K562 (cell line): Measurements from ENCODE around the gene DLGAP1. TPM values are rescaled to one million over a fixed set of nuclear protein-coding genes. Genes with fewer than 3 reads are reported as not detected.

Source experiments
- BCOR ChIP-seq: fragments of 450-650 bp; IDR thresholded peaks from 2 replicates; pipeline ENCODE4 v1.6.1; 2016
- BMI1 ChIP-seq: fragments of 150-350 bp; IDR thresholded peaks from 2 replicates; pipeline ENCODE4 v1.6.1; 2014; ENCODE audit warnings: low read length
- BRF1 ChIP-seq: IDR thresholded peaks from 3 replicates; pipeline ENCODE4 v1.6.1; 2011; ENCODE audit warnings: borderline replicate concordance, mild to moderate bottlenecking; ENCODE audit not compliant: insufficient read length; ENCODE audit errors: extremely low read depth
- CHCHD3 ChIP-seq: fragments of 250-450 bp; sonication (Bioruptor Pico); IDR thresholded peaks from 2 replicates; pipeline ENCODE4 v2.1.2; 2022; ENCODE audit warnings: mild to moderate bottlenecking
- FOS ChIP-seq: IDR thresholded peaks from 3 replicates; pipeline ENCODE4 v1.6.1; 2011; ENCODE audit not compliant: insufficient read length; ENCODE audit errors: extremely low read depth
- FOSL1 ChIP-seq: fragments of 200-800 bp; sonication (Bioruptor generic); conservative IDR thresholded peaks from 2 replicates; pipeline ENCODE4 v1.6.1; 2016; ENCODE audit warnings: missing genetic modification characterization, missing compliant biosample characterization
- GATAD2A ChIP-seq: fragments of 450-650 bp; IDR thresholded peaks from 2 replicates; pipeline ENCODE4 v1.6.1; 2017
- HMG20B ChIP-seq: fragments of 250-450 bp; sonication (Bioruptor Pico); IDR thresholded peaks from 2 replicates; pipeline ENCODE4 v1.5.0; 2021; ENCODE audit warnings: mild to moderate bottlenecking
- MYBL2 ChIP-seq, 2 experiments: fragments of 450-650 bp in 1 of 2; sonication (generic) in 1 of 2; formaldehyde crosslinking in 1 of 2; IDR thresholded peaks; 2 replicates each; pipeline versions ENCODE4 v1.6.1 to v1.8.1; 2017 to 2022; ENCODE audit warnings: borderline replicate concordance in 1 of 2, inconsistent platforms in 1 of 2, low read depth in 1 of 2, mild to moderate bottlenecking in 1 of 2, missing genetic modification reagents in 1 of 2, moderate library complexity in 1 of 2
- RAD51 ChIP-seq: fragments of 450-650 bp; IDR thresholded peaks from 2 replicates; pipeline ENCODE4 v1.7.1; 2016; ENCODE audit warnings: low read depth, mild to moderate bottlenecking, borderline replicate concordance
- RUNX1 ChIP-seq: sonication (generic); IDR thresholded peaks from 2 replicates; pipeline ENCODE4 v1.6.1; 2016; ENCODE audit warnings: antibody characterized with exemption, low read depth
- SIRT6 ChIP-seq: IDR thresholded peaks from one replicate; pipeline ENCODE4 v1.6.1; 2012; ENCODE audit warnings: low read depth, mild to moderate bottlenecking, control low read depth, inconsistent platforms, low read length, moderate library complexity
- TCFL5 ChIP-seq: fragments of 250-450 bp; sonication (Bioruptor Pico); conservative IDR thresholded peaks from 2 replicates; pipeline ENCODE4 v1.6.1; 2021; ENCODE audit warnings: mild to moderate bottlenecking, moderate library complexity, matching md5 sums
- TEAD2 ChIP-seq: fragments of 450-650 bp; IDR thresholded peaks from 2 replicates; pipeline ENCODE4 v1.6.1; 2016; ENCODE audit warnings: missing genetic modification characterization, control low read depth, missing compliant biosample characterization
- TSC22D4 ChIP-seq: fragments of 450-650 bp; IDR thresholded peaks from 2 replicates; pipeline ENCODE4 v1.6.1; 2016; ENCODE audit warnings: missing genetic modification characterization, missing biosample characterization, control low read depth
- U2AF1 ChIP-seq: fragments of 200-400 bp; formaldehyde crosslinking; optimal IDR thresholded peaks from 2 replicates; pipeline ENCODE3; 2017; ENCODE audit warnings: mild to moderate bottlenecking, low read depth, low read length, moderate library complexity
- ZNF324 ChIP-seq: fragments of 250-450 bp; sonication (Bioruptor Pico); IDR thresholded peaks from 2 replicates; pipeline ENCODE4 v1.4.0; 2020; ENCODE audit warnings: mild to moderate bottlenecking
- ZNF76 ChIP-seq: fragments of 250-450 bp; sonication (Bioruptor Pico); IDR thresholded peaks from 2 replicates; pipeline ENCODE4 v1.4.0; 2020; ENCODE audit warnings: mild to moderate bottlenecking, moderate library complexity, borderline replicate concordance
- polyA plus RNA-seq, 8 experiments: library from polyadenylated mRNA; depleted of rRNA in 4 of 8; stranded (reverse) in 5 of 8; unstranded in 3 of 8; fragments of >200 nt; fragmentation: Nextera tagmentation in 2 of 8; fragmentation: Illumina TruSeq in 1 of 8; extraction: Ambion mirVana in 2 of 8; extraction: Trizol in 1 of 8; gene quantifications; 2 replicates each; pipeline versions ENCODE4 v1.2.1 to v1.2.3, GENCODE V29; 2011 to 2014; ENCODE audit warnings: inconsistent platforms in 1 of 8, missing spikeins in 1 of 8
- total RNA-seq, 7 experiments: library from RNA; depleted of rRNA in 6 of 7; stranded (reverse); fragments of >200 nt in 6 of 7; fragmentation: Illumina TruSeq in 2 of 7; extraction: Trizol in 2 of 7; gene quantifications; 2 replicates each; pipeline versions ENCODE4 v1.2.1 to v1.2.3, GENCODE V29; 2011 to 2021; ENCODE audit warnings: low replicate concordance in 1 of 7
- TF ChIP-seq, protein P1 (sequence below): sonication (generic); formaldehyde crosslinking; IDR thresholded peaks from 2 replicates; pipeline ENCODE4 v1.8.0; 2022; ENCODE audit warnings: mild to moderate bottlenecking, low read depth, missing genetic modification reagents
- TF ChIP-seq, protein P2 (sequence below): fragments of 250-450 bp; sonication (Bioruptor Pico); IDR thresholded peaks from 2 replicates; pipeline ENCODE4 v1.8.0; 2021; ENCODE audit warnings: borderline replicate concordance, mild to moderate bottlenecking, moderate library complexity; ENCODE audit not compliant: poor library complexity, severe bottlenecking
- TF ChIP-seq, protein P3 (sequence below): fragments of 450-650 bp; IDR thresholded peaks from 2 replicates; pipeline ENCODE4 v1.6.1; 2016; ENCODE audit warnings: low read depth, mild to moderate bottlenecking, moderate library complexity
- TF ChIP-seq, protein P4 (sequence below): sonication (generic); formaldehyde crosslinking; IDR thresholded peaks from 2 replicates; pipeline ENCODE4 v1.8.1; 2022; ENCODE audit warnings: missing genetic modification reagents
- TF ChIP-seq, protein P5 (sequence below): fragments of 450-650 bp; IDR thresholded peaks from 2 replicates; pipeline ENCODE4 v1.6.1; 2014; ENCODE audit warnings: low read depth, mild to moderate bottlenecking, moderate library complexity, borderline replicate concordance

DLGAP1 gene
- total and polyA plus RNA-seq, 9 of the 15 experiments (the other 6 are each of a cell fraction or from before 2014, with no cell fraction given): 0.04 to 0.22 (median 0.08) TPM

DNA sequence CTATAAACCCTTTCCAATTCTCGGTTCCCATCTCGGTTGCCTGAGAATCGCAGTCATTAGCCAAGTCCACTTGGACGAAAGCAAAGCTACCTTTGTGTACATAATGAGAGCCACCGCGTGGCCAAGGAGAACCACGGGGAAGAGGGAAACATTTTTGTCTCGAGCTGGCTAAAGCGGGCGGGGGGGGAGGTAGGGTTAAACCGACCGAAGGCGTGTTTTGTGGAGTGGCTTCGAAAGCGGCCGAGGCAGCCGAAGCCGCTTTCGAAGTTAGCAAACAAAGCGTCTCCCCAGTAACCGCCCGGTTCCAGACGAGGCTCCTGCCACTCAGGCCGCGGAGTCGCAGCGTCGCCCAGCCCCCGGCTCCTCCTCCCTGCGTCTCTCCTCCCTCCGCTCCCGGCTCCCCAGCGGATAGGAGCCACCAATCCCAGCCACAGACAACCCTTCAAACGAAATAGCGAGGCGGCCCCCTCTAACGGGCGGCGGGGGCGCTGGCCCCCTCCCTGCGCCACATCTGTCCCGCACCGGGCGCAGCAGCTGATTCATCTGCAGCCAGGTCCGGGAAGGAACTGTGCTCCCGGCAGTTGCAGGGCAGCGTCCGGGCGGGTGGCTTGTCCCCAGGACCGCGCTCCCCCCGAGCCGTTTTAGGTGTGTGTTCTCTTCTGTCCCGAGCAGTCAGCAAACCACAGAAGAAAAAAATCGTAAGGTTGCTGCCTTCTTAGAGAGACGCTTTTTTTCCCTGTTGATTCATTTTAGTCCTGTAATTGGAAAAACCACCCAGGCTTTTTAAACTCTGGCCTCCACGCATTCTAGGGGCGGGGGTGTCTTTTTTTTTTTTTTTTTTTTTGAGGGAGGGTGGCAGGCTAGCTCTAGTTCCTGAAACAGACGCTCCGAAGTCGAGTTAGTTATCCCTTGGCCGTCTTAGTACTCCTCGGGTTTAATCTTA lies 1006.9 kb downstream of the DLGAP1 start (continued):
- TF ChIP-seq, protein P1, sequence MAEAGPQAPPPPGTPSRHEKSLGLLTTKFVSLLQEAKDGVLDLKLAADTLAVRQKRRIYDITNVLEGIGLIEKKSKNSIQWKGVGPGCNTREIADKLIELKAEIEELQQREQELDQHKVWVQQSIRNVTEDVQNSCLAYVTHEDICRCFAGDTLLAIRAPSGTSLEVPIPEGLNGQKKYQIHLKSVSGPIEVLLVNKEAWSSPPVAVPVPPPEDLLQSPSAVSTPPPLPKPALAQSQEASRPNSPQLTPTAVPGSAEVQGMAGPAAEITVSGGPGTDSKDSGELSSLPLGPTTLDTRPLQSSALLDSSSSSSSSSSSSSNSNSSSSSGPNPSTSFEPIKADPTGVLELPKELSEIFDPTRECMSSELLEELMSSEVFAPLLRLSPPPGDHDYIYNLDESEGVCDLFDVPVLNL: 0 out of 2 replicates have a peak, but pooled peaks have one; percentile 7
- no peak for TF ChIP-seq BRF1
- TF ChIP-seq TCFL5 (CRISPR knock-in tag): no peak
- TF ChIP-seq FOS: peak; percentile 26
- TF ChIP-seq MYBL2 (IDR thresholded peaks at IDR 0.05; ENCODE audit: low read depth): no peak
- no peak for TF ChIP-seq MYBL2 (CRISPR knock-in tag; IDR thresholded peaks at IDR 0.05; ENCODE audit: borderline replicate concordance)
- no peak for TF ChIP-seq RAD51
- TF ChIP-seq, protein P2, sequence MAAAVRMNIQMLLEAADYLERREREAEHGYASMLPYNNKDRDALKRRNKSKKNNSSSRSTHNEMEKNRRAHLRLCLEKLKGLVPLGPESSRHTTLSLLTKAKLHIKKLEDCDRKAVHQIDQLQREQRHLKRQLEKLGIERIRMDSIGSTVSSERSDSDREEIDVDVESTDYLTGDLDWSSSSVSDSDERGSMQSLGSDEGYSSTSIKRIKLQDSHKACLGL (CRISPR knock-in tag): no peak
- TF ChIP-seq TEAD2: no peak
- TF ChIP-seq SIRT6: no peak
- peak; percentile 73; the same call in 1 of the 2 replicates for TF ChIP-seq RUNX1
- TF ChIP-seq FOSL1: no peak
- TF ChIP-seq ZNF76 (CRISPR knock-in tag): 0 out of 2 replicates have a peak, but pooled peaks have one; percentile 5
- no peak for TF ChIP-seq GATAD2A
- TF ChIP-seq BCOR: no peak
- no peak for TF ChIP-seq HMG20B (CRISPR knock-in tag)
- TF ChIP-seq, protein P3, sequence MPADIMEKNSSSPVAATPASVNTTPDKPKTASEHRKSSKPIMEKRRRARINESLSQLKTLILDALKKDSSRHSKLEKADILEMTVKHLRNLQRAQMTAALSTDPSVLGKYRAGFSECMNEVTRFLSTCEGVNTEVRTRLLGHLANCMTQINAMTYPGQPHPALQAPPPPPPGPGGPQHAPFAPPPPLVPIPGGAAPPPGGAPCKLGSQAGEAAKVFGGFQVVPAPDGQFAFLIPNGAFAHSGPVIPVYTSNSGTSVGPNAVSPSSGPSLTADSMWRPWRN: no peak
- TF ChIP-seq U2AF1: no peak
- TF ChIP-seq CHCHD3: no peak; the same call in 1 of the 2 replicates
- TF ChIP-seq BMI1: no peak
- TF ChIP-seq, protein P4, sequence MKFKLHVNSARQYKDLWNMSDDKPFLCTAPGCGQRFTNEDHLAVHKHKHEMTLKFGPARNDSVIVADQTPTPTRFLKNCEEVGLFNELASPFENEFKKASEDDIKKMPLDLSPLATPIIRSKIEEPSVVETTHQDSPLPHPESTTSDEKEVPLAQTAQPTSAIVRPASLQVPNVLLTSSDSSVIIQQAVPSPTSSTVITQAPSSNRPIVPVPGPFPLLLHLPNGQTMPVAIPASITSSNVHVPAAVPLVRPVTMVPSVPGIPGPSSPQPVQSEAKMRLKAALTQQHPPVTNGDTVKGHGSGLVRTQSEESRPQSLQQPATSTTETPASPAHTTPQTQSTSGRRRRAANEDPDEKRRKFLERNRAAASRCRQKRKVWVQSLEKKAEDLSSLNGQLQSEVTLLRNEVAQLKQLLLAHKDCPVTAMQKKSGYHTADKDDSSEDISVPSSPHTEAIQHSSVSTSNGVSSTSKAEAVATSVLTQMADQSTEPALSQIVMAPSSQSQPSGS (CRISPR knock-in tag): no peak
- TF ChIP-seq TSC22D4 (tag): no peak
- TF ChIP-seq, protein P5, sequence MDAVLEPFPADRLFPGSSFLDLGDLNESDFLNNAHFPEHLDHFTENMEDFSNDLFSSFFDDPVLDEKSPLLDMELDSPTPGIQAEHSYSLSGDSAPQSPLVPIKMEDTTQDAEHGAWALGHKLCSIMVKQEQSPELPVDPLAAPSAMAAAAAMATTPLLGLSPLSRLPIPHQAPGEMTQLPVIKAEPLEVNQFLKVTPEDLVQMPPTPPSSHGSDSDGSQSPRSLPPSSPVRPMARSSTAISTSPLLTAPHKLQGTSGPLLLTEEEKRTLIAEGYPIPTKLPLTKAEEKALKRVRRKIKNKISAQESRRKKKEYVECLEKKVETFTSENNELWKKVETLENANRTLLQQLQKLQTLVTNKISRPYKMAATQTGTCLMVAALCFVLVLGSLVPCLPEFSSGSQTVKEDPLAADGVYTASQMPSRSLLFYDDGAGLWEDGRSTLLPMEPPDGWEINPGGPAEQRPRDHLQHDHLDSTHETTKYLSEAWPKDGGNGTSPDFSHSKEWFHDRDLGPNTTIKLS: no peak
- TF ChIP-seq ZNF324 (CRISPR knock-in tag): peak; percentile 28; the same call in 1 of the 2 replicates
